TTC549 (cell line): Measurements from ENCODE around the gene ZSWIM5.
A peak's percentile ranks its signal among the peaks of the same experiment; 100 is the strongest.
"Not testable (repeated sequence)": the region's sequence is repeated elsewhere in the genome, so short reads cannot be mapped to it uniquely, and the experiment has no call there.

ENCODE experiments used
- FAIRE-seq: peaks from 2 replicates; lab custom pipeline; 2012; peaks lifted over from hg19 to GRCh38; lab: Jason Lieb, UNC

Gene ZSWIM5

DNA sequence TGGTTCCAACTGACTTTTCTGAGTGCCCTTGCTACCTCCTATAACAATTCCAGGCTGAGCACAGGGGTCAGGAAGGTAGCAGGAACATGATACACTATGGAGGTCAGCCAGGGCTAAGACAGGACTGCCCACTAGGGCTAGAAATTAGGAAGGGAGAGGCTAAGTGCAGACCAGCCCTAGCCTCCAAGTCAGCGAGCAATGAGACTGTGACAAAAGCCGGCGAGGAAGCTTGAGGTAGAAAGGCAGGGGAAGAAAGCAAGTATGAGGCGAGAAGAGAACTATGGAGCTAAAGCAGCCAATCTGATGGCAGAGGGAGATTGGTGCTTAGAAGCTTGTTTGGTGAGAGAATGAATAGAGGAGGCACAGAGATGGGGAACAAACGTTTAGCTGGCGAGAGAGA, 189.6 kb downstream of the ZSWIM5 start:
- FAIRE-seq, result no peak

DNA sequence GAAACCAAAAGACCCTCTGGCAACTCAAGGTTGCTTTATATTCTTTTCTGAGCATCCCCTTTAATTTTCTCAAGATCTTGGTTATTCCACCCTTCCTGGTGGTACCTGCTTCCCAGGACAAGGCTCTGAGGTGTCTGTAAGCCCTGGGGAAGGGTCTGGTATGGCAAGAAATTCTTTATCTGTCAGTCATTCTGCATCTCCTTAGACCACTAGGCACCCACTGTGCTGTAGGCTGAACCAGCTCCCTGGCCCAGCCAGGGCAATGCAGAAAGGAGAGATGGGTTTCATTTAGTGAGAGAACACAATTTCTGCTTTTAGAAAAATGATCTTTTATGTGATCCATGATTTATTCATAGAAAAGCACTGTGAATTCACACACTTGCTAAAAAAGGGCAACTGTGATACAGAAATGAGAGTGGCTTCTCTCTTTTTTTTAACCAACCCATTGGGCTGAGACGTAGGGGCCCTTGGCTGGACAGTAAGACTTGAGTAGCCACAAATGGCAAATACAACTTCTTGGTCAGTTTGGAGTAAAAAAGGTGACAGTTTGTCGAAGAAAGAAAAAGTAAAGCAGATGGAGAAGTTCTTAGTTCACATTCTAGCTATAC, 190.2 kb downstream of the ZSWIM5 start:
- FAIRE-seq, result no peak

DNA sequence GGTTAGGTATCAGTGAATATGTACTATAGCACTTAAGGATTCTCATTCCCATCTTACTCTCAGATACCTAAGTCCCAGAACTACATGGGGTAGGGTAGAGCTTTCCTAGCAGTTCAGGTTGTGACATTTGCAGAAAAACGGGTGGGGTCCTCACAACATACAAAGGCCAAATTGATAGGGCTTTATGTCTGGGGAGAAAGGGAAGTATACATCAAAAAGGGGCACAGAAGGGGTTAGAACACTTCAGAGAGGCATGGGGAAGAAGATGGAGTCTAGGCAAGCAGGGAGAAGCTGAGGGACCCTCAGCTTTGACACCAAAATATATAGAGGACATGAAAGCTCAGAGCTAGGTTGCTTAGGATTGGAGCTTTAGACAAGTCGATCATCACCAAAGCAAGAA, 190.7 kb downstream of the ZSWIM5 start:
- FAIRE-seq, result no peak

DNA sequence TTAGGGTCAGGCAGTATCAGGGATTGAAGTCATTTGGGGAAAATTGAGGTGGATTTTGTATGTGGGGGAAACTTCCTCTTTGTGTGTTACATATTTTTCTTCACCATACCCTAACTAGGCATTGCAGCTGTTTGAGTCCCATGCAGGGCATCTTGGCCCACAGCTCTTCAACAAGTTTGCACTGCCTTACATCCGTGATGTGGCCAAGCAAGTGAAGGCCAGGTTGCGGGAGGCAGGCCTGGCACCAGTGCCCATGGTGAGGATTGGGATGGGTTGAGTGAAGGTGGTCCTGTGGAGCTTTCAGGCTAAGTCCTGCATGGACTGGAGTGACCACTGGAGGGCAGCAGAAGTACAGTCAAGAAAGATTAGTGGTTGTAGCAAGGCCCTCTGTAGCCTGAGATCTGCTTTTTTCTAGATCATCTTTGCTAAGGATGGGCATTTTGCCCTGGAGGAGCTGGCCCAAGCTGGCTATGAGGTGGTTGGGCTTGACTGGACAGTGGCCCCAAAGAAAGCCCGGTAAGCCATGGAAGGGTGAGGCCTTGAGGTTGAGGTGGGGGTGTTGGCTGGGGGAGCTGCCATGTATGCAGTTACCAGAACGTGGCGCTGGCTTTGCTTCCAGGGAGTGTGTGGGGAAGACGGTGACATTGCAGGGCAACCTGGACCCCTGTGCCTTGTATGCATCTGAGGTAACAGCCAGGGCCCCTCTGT, 191.9 kb downstream of the ZSWIM5 start:
- FAIRE-seq, result no peak

DNA sequence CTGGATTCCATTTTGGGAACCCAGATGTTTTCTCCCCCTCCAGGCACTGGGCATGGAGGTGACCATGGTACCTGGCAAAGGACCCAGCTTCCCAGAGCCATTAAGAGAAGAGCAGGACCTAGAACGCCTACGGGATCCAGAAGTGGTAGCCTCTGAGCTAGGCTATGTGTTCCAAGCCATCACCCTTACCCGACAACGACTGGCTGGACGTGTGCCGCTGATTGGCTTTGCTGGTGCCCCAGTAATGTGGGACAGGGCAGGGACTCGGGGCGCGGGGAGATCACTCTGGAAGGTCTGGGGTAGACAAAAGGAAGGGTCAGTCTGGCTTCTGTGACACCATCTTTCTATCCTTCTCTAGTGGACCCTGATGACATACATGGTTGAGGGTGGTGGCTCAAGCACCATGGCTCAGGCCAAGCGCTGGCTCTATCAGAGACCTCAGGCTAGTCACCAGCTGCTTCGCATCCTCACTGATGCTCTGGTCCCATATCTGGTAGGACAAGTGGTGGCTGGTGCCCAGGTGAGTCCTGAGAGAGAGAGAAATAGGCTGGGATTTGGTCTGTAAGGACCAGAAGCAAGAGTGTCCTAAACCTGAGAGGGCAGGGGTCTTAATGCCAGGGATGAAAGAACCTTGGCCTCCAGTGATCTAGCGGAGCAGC, 192.7 kb downstream of the ZSWIM5 start:
- no peak for FAIRE-seq

DNA sequence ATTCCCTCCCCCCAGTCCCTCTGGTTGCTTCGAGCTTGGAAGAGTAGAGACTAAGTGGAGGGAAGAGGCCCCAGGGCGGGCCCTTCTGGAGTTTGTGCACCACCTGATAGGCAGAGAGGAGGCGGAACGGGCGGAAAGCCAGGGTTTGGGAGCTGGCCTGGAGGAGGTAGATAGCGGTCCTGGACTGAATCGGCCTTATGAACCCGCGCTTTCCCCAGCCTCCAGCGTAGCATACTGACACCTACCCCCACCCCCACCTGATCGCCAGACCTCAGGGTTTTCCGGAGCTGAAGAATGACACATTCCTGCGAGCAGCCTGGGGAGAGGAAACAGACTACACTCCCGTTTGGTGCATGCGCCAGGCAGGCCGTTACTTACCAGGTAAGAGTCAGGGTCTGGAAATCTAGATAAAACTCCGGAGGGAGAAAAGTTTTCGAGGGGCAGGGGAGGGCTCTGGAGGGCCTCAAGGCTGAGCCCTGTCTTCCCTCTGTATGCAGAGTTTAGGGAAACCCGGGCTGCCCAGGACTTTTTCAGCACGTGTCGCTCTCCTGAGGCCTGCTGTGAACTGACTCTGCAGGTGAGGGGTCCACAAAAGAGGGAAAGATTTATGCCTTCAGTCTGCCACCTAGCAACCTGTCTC, 193.6 kb downstream of the ZSWIM5 start:
- no peak for FAIRE-seq

DNA sequence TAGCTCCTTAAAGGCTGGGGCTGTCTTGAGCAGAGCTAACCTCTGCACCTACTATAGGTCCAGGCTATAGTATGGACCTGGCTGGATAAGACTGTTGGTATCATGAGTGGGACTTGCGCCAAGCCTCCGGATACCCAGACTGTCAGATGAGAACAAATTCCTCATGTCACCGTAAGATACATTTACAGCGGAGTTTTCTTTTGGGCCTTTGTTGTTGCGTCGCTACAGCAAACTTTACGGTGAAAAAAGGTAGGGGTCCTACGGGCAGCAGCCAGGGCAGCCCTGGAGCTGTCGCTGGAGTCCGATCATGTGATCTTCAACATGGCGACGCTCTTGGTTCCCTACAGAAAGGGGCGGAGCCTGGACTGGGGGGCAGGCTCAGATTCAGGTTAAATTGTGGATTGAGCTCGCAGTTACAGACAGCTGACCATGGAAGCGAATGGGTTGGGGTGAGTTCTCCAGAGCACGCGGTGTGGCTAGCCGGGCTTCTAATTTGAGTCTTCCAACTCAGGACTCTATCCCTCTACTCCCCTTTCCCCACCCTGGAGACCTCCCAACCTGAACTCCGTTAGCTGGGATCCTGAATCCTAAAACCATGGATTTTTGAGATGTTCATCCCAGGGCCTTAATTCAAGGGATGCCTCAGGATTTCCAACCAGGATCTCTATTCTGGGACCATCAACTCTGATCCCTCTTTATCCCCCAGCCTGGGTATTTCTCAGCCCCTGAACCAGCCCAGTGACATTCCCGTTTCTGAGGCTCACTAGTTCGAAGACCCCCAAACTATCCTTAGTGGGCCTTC, 194.4 kb downstream of the ZSWIM5 start, which contains the start of gene UROD:
Gene UROD, plus strand, starts transcription at position 418 of the 802 bp plus-strand sequence. Its CDS starts 12 bp downstream, at position 430.
- peak; percentile 94 for FAIRE-seq

DNA sequence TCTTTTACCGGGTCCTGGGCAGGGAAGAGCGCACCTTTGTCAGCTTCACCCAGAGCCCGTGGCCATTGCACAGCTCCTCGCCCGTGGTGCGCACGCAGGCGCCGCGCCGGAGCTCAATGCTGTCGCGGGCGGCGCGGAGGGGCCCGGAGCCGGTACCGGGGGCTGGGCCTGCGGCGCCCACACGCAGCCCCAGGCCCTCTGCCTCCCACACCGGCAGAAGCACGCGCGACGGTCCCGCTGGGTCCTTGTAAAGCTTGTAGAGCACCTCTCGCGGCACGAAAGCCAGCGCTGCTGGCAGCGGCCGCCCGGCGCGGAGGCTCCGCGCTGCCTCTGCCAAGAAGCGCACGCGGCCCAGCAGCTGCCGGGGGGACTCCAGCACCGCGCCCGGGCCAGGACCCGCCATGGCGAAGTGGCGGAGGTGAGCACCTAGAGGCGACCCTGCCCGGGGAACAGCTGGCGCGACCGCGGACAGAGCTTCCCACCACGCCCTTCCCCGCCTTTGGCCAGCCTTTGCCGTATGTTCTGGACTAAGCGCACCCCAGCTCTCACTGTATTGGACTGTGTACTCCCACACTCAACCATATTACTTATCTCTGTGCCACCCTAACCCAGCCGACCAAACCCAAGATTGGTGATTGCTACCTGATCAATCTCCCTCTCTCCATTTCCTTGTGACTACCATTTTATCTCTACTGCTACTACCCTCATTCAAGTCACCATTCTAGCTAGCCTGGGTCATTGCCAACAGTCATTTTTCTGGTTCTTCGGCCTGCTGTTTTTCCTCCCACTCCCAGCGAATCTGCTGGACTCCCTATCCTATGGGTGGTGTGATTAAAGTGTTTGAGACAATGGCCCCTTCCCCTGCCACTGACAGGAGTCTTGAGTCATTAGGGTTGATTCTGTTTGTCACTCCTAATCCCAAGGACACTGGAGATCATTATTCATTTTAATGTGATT, 195.3 kb downstream of the ZSWIM5 start, which contains the start of gene HECTD3:
Gene HECTD3, minus strand, starts transcription at position 470 of the 957 bp plus-strand sequence. Its CDS starts 67 bp downstream, at position 403.
- FAIRE-seq, result no peak

DNA sequence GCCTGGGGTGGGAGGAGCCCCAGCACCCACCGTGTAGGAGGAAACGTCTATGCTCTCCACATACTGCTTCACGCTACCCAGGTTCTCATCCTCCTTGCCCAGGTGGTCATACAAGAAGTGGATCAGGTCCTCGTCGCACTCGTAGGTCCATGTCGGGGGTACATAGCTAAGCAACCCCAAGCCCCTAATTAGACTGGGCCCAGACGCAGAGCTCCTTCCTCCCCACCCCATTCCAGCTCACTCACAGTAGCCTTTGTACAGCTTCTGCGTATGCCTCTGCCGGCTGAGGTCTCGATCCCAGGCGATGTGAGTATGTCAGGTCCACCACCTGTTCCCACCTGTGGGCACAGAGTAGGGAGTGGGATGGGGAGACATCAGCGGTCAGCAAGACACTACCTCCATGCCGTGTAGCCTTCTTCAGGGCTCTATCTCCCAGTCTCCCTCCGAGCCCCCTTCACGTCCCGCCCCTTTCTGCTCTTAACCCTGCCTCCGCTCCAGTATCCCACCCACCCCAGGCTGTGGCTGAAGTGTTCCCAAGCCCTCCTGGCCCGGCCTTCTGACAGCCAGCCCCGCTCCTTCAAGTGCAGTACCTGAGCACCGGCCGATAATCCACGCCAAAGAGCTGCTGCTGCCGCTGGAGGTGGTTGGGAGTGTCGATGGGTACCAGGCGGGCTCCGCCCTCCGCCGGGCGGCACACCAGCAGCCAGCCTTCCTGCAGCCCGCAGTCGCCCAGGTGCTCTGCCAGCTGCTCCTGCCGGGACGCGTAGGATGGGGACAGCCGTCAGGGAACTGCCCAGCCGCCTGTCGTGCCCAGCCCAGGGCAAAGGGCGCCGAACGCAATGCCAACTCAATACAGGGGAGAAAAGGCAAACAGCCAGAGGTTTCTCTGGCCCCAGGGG, 196.2 kb downstream of the ZSWIM5 start:
- FAIRE-seq, result no peak

DNA sequence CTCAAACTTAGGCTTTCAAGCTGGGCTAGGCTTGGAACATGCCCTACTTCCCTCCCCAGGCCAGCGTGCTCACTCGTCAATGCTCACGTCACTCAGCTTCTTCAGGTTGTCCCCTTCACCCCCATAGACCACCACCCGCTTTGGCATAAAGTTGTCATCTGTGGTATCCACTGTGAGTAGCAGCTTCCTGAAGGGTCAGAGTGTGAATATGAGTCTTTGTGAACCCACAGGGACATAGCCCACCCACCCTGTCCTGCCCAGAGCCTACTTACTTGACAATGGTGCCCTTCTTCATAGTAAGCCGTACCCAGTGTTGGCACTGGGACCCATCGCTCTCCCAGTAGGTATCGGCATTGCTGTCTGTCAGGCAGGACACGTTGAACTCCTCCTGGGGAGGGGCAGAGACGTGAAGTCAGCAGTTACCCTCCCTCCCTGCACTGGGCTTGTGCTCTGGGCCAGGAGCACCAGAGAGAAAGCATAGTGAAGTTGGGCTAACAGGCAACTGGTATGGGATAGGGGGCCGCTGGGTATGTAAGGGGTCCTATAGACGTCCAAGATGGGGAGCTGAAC, 197.0 kb downstream of the ZSWIM5 start:
- no peak for FAIRE-seq

DNA sequence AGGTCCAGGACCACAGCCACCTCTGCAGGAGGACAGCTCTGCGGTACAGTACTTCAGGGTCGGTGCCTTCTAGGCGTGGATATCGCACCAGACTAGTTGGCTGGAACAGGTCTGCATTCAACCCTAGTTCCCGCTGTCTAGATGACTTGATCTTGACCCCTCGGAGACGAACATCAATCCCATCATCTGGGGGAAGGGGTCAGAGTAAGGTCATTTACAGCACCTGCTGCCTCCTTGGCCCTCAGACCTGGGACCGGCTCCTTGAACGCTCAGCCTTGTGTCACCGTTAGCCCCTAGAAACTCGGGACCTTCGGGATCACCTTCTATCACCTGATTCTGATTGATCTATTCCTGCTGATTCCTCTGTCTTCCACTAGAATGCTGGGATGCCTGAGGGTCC, 197.9 kb downstream of the ZSWIM5 start:
- FAIRE-seq, result no peak

DNA sequence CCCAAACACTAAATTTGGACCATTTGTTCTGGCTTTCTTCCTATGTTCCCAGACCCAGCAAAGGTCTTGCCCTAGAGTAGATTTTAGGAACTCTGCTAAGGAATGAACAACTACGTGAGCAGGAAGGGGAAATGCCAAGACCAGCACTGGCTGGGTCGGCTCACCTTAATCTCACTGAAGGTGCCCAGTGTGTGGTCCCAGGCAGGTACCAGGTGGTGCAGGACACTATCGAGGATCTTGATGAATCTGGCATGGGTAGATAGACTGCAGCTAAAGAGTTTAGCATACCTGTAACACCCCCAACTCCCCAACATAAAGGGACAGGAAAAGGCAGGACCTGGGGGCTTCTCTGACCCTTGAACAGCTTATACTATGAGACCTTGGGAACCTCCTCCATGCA, 198.3 kb downstream of the ZSWIM5 start:
- FAIRE-seq, result no peak

DNA sequence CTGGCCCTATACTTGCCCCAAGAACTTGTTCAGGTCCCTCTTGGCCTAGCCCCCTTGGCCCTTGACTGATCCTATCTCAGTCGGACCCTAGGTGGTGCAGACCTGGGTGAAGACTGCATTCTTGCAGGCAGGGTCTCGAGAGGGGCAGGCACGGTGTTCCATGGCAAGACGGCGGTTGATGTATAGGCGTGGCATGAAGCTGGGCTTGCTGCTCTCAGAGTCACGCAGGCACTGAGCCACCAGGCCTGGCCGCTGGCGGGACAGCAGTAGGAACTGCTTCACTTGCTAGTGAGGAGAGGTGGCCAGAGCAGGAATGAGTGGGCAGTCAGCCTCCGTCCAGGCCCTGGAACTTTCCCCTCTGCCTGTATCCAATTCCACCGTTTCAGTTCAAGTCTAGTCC, 199.1 kb downstream of the ZSWIM5 start:
- FAIRE-seq, result no peak

DNA sequence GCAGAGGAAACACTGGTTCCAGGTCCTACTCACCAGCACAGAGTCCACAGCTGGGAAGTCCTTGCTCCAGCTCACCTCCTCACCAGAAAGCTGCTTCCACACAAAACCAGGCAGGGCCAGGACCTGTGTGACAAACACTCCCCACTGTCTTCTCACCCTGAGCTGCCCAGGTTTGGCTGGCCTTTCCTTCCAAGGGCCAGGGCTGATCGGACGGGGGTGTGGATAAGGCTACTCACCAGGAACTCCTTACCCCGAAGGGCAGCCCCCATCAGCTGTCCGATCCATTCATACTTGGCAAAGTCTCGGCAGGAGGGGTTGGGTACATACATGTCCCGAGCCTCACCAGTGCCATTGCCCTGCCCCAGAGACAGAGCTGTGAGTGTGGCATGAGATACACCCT, 200.6 kb downstream of the ZSWIM5 start:
- FAIRE-seq, result no peak

DNA sequence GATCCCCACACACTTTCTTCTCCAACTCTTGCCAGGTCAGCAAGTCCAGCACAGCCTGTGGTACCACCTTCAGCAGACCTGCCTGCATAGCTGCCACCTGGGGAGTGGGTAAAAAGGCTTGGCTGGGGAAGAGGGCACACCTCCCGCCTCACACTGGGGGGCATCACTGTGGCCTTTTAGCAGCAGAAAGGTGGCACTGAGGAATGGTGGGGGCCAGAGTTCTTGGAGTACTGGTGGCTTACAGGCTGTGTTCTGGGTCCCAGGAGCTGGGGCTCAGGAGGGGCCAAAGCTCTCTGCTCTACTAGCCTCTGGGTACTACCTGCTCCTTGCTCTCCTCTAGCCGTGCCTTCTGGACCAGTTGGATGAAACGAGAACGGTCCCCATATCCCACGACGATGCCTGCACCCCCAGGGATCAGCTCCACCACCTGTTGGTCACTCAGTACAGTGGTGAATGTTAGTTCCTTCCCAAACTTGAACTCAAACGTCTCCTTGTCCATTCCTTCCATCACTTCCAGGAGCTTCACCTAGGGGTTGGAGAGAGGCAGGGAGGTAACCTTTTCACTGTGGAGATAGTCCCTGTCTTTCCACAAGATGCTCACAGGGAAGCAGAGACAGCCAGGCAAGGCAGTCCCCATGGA, 202.0 kb downstream of the ZSWIM5 start:
- no peak for FAIRE-seq

DNA sequence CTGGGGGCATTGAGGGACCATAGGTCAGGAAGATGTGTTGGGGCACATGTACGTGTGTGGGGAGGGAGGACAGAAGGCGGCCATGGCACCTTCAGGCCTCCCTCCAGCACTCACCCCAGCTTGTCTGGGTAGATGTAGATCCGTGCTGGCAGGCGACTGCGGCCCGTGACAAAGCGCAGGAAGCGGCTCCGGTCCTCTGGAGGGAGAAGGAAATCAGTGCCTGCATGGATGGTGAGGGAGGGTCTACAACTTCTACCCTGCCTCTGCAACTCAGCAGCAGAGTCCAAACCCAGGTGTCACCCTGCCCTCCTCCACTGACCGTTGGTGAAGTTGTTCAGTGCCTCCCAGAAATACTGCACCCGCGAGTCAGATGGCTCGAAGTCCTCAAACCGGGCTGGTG, 202.7 kb downstream of the ZSWIM5 start:
- no peak for FAIRE-seq

DNA sequence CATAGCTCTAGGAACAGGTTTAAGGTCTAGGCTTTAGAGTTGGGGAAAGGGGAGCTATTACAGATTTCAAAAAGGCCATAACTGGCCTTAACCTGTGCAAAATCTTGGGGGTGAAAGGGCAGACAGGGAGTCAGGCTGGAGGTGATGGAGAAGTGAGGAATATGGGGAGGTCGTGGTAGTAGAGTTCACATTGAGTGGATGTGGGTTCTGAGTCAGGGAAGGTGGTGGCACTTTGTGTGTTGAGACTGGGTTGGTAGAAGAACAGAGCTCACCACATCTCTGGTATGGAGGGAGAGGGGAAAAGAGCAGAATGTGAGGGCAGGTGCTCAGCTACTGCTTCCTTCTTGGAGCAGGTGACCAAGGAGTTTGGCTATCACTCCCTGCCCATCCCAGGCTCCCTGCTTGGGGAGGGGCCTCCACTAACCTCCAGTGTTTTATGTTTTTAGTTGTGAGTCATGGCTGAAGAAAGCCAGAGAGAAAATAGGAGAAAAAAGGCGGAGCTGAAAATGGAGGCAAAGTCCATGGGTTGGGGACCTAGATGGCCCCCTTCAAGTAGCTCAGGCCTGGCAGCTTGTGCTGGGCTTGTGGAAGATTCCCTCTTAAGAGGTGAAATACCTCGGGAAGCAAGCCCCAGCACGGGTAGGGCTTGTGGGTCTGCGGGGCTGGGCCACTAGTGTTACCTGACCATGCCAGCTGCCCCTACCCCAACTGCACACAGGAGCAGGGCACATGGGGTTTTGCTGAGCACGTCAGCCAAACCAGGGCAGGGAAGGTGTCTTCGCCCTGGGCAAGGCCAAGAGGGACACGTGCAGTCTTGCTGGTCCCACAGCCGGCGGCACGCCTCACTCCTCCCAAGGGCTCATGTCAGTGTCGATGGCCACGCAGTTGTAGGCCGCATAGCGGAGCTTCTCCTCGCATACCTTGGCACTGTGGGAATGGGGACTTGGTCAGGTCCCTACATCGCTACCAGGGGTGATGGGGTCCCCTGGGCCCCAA, 203.5 kb downstream of the ZSWIM5 start:
- no peak for FAIRE-seq

DNA sequence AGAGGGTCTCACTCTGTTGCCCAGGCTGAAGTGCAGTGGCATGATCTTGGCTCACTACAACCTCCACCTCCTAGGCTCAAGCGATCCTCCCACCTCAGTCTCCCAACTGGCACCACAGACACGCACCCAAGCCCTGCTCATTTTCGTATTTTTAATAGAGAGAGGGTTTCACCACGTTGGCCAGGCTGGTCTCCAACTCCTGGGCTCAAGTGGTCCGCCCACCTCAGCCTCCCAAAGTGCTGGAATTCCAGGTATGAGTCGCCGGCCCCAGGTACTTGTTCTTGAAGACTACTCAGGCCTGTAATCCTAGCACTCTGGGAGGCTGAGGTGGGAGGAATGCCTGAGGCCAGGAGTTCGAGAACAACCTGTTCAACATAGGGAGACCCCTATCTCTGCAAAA, 204.8 kb downstream of the ZSWIM5 start:
- not testable (repeated sequence) for FAIRE-seq
